Amygdala (tissue), 56 donors: ENCODE results near the gene COPS3.

Source experiments
- DNase-seq, 56 donors: peaks; one replicate each; lab custom pipeline; 2025; lab: John Stamatoyannopoulos, UW

Gene COPS3

GRCh38 chr17:17224137-17224536 lies 56.9 kb downstream of the COPS3 start:
- no peak for DNase-seq

DNA sequence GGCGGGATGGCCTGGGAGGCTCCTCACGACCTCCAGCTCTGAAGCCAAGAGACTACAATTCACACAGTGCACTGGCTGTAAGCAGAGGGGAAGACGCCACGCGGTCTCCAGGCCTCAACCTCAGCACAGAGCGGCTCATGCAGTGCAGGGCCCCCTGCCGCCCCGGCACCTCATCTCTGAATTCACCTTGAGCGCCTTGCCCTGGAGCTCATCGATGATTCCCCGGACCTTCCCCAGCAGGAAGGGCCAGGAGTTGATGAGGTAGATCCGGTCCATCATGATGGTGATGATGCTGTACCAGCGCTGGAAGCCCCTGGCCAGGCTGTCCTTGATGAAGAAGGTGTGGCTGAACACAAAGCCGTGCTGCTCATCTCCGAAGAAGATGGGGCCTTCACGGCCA lies 57.3 kb downstream of the COPS3 start:
- DNase-seq, result no peak

DNA sequence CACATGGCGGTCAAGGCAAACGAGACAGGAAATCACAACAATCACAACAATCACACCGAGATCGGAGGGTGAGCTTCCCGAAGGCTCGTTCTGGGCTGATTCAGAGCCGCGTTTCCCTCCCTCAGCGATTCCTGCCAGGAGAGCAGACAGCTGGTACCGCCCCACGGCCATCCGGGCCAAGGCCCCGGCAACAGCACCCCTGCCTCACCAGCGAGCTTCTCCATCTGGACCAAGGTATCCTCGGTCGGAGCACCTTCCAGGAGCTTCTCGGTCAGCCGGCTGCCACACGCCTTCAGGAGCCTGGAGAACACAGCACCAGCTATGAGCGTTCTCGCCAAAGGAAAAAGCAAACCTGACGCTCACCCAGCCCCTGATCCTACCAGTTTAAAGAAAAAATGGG lies 59.7 kb downstream of the COPS3 start:
- DNase-seq, result no peak

GRCh38 chr17:17220529-17220928 lies 60.5 kb downstream of the COPS3 start:
- DNase-seq, result no peak

DNA sequence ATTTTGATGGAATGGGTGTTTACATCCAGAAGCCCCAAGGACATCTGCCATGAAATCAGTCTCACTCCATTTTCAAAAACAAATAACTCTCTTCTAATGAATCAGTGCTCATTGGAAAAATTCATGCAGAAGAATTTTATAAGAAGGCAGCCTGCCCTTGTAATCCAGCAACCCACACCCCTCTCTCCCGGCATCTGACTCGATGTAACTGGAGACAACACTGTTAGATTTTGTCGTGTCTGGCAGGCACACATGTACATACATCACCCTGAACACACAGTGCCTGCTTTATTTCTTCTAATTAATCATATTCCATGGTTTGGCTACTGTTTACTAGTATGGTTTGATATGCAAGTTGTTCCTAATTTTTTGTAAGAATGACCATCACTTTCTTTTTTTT lies 63.1 kb downstream of the COPS3 start:
- DNase-seq, result no peak

DNA sequence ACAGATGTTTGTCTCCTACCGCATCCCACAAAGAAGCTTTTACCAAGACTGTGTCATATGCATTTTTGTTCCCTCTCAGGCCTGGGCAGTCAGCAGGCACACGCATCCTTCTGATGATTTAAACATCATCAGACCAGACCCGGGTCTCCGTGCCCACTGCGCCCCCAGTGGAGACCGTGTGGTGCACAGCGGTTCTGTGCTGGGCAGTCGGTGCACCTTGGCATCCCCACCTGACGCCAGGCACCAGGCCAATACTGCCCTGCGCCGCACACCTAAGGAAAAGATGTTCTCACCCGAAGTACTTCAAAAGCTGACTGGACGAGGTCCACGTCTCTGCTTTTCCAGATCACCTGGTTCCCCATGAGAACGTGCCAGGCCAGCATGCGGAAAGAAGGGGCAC lies 64.3 kb downstream of the COPS3 start:
- DNase-seq, result no peak

GRCh38 chr17:17216236-17216635 lies 64.8 kb downstream of the COPS3 start:
- no peak for DNase-seq

- DNase-seq, result no peak
Observed at GRCh38 chr17:17215575-17215974, 65.5 kb downstream of the COPS3 start.

DNA sequence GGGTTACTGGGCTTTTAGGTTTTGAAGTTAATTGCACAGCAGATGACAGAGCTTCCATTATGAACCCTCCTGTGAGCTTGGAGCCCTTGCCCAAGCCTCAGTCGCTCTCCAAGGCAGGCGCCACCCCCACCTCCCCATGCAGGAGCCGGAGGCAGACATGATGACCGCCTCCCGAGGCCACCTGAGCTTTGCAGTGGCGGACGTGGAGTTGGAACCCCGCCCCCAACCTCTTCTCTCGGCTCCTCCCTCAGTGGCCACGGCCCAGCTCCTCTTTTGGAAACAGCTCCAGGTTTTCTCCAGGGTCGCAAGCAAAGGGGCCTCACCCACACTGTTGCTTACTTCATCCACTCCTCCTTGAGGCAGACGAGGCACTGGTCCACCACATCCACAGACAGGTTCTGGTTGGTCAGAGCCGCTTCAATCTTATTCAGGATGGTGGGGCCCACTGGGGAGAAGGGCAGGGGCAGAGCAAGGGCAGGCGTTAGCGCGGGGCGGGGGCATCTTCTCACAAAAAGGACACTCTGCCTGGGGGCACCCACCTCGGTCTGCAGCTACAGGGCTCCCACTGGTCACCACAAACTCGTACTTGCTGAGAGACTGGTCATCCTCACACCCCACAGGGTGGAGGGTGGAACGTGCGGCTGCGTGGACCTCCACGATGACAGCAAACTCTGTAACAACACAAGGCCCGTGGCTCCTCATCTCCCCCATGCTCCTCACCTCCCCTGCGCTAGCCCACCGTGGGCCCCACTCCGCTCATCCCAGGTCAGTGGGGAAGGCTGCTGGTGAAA lies 66.2 kb downstream of the COPS3 start:
- no peak for DNase-seq

GRCh38 chr17:17213775-17214174 lies 67.3 kb downstream of the COPS3 start:
- no peak for DNase-seq

GRCh38 chr17:17207998-17208397 lies 73.0 kb downstream of the COPS3 start:
- no peak for DNase-seq

- no peak for DNase-seq
Observed at GRCh38 chr17:17206913-17207335, 74.1 kb downstream of the COPS3 start.

- peak in 45 of 56 donors; percentile 28 to 95 (median 67) for DNase-seq
Observed at GRCh38 chr17:17206124-17206912, 74.7 kb downstream of the COPS3 start, which contains the start of gene PLD6. PLD6 (minus strand) TSS chr17:17206333; CDS start chr17:17206286, 47 bp downstream.

GRCh38 chr17:17205368-17206123 lies 75.5 kb downstream of the COPS3 start:
- DNase-seq, result peak in 8 of 56 donors; percentile 23 to 66 (median 52)

DNA sequence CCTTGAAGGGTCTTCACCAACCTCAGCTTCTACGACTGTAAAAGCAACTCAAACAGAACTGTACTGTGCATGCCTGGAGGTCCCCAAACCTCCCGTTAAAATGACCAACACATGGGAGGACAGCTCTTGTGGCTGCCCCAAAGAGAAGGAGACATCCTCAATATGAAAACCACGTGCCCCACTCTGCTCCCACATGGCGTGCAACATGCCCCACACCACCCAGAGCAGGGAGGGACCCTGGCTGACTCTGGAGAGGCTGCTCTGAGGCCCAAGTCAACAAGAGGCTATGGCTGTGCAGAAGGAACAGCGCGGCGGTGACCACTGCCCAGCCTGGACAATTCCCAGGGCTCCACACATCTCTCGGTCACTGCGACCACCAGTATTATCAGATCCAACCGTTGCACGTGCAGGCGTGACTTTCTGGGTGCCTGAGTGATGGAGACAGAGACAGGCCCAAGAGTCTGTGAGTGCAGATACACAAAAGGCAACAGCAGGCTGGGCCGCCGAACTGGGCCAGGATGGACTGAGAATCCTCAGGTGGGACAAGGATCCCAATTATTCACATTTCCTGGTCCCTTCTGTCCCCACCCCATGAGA lies 76.3 kb downstream of the COPS3 start:
- DNase-seq, result no peak

- DNase-seq, result peak in 42 of 56 donors; percentile 17 to 76 (median 48)
Observed at GRCh38 chr17:17204041-17204591, 76.9 kb downstream of the COPS3 start.

- DNase-seq, result no peak
Observed at GRCh38 chr17:17203173-17203730, 77.8 kb downstream of the COPS3 start.

DNA sequence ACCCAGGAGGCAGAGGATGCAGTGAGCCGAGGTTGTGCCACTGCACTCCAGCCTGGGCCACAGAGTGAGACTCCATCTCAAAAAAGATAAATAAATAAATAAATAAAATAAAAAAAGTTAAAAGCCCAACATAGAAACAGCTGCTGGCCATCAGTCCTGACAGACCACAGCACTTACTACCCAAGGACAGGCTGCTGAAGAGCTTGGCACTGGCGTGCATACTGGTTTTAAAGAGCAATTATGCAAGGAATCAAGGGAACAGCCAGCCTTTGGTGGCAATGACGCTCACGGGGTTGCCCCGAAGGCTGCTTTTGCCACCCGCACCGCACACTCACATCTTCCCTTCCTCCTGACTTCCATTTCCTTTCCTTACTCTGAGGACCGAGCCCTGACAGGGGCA lies 79.1 kb downstream of the COPS3 start:
- peak in 1 of 56 donors; percentile 31 for DNase-seq

DNA sequence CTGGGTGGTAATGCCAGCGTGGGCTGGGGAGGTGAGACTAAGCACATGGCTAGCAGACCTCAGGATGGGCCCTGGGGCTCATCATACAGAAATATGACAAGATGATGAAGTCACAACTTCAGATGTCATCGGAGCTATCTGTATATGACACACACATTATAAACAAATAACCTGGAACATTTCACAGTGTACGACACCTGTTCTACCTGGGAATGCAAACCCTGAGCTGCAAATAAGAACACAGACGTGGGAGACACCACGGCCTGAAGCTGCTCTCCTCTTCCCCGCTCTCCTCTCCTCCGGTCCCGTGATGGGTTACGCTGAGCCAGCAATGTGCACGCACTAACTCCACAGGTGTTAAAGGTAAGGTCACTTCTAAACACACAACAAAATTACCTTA lies 79.8 kb downstream of the COPS3 start:
- no peak for DNase-seq

- DNase-seq, result no peak
Observed at GRCh38 chr17:17200831-17201230, 80.2 kb downstream of the COPS3 start.
